Gastroesophageal sphincter (tissue), 3 donors: Measurements from ENCODE around the gene NRROS.

Source experiments
- POLR2A ChIP-seq, 2 donors: fragments of 450-650 bp; IDR thresholded peaks; one replicate each; pipeline ENCODE4 v1.6.1; 2017; ENCODE audit warnings: antibody characterized with exemption in 2 of 2, mild to moderate bottlenecking in 2 of 2, moderate library complexity in 1 of 2
- POLR2AphosphoS5 ChIP-seq: sonication (generic); formaldehyde crosslinking; IDR thresholded peaks from one replicate; pipeline ENCODE4 v1.6.1; 2017; ENCODE audit warnings: antibody characterized with exemption
- TF ChIP-seq, protein P1 (sequence below), 4 experiments: fragments of 200-600 bp in 2 of 4; fragments of 450-650 bp in 2 of 4; sonication (generic) in 1 of 4; IDR thresholded peaks; one replicate each; pipeline ENCODE4 v1.5.1; 2017 to 2019; ENCODE audit warnings: antibody characterized with exemption in 4 of 4, mild to moderate bottlenecking in 2 of 4, moderate library complexity in 2 of 4

DNA sequence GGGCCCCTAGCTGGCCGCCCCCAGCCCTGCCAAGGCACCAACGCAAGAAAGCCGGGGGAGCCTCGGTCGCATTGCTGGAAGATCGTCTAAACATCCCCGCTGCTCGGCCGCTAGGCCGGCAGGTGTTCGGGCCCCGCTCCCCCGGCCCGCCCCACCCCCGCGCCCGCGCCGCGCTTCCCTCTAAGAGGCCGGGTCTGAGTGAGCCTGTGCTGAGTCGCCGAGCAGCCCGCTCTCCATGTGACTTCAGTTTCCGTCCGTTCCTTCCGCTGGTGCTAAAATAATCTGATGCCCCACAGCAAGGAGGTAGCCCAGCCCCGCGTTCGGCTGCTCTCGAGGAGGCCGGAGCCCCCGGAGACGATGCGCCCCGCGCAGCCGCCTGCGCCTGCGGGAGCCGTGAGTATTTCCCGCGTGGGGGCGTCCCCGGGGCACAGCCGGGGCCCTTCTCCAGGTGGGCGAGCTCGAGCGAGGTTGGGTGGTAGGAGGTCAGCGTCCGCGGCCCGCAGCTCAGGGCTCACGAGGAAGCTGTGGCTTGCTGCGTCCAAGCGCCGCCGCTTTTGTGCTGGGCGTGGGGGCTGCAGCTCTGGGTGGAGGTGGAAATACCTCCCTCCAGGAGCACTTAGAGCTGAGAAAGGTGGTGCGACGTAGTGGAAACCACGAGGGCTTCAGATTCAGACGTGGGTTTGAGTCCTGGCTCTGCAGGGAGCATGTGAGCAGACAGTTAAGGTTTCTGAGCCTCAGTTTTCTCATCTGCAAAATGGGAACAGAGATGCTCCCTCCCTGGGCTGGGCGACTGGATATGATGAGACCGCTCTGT lies at the start of gene NRROS:
- TF ChIP-seq, protein P1, sequence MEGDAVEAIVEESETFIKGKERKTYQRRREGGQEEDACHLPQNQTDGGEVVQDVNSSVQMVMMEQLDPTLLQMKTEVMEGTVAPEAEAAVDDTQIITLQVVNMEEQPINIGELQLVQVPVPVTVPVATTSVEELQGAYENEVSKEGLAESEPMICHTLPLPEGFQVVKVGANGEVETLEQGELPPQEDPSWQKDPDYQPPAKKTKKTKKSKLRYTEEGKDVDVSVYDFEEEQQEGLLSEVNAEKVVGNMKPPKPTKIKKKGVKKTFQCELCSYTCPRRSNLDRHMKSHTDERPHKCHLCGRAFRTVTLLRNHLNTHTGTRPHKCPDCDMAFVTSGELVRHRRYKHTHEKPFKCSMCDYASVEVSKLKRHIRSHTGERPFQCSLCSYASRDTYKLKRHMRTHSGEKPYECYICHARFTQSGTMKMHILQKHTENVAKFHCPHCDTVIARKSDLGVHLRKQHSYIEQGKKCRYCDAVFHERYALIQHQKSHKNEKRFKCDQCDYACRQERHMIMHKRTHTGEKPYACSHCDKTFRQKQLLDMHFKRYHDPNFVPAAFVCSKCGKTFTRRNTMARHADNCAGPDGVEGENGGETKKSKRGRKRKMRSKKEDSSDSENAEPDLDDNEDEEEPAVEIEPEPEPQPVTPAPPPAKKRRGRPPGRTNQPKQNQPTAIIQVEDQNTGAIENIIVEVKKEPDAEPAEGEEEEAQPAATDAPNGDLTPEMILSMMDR (IDR thresholded peaks at IDR 0.05): peak in 1 of 4 experiments; percentile 20
- TF ChIP-seq POLR2A (IDR thresholded peaks at IDR 0.05) (peak; percentile 40 to 53), POLR2AphosphoS5 (peak; percentile 42)
